ENCODE data around the gene M1AP.

The M1AP gene

DNA sequence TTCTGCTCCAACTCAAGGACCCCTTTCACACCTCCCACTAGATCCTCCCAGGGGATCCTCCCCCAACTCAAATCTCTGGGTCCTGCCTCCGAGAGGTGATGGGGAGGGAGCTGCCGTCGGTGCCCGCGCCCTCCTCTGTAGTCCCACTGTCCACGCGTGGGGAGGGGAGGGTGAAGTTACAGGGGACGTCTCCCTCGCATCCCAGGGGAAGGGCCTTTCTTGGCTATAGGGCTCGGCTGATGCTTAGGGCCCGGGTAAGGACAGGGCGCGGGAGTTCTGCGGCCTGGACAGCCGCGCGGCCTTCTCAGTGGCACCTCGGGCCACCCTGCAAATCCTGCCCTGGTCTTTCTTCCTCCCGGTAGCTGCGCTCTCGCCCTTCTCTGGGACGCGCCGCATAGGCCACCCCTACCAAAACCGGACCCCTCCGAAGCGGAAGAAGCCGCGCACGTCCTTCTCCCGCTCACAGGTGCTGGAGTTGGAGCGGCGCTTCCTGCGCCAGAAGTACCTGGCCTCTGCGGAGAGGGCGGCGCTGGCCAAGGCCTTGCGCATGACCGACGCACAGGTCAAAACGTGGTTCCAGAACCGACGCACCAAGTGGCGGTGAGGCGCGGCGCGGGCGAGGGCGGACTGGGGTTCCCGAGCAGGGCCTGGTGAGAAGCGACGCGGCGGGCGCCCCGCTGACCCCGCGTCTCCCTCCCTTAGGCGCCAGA lies 132.7 kb downstream of the M1AP start:
- TF ChIP-seq, protein P1, sequence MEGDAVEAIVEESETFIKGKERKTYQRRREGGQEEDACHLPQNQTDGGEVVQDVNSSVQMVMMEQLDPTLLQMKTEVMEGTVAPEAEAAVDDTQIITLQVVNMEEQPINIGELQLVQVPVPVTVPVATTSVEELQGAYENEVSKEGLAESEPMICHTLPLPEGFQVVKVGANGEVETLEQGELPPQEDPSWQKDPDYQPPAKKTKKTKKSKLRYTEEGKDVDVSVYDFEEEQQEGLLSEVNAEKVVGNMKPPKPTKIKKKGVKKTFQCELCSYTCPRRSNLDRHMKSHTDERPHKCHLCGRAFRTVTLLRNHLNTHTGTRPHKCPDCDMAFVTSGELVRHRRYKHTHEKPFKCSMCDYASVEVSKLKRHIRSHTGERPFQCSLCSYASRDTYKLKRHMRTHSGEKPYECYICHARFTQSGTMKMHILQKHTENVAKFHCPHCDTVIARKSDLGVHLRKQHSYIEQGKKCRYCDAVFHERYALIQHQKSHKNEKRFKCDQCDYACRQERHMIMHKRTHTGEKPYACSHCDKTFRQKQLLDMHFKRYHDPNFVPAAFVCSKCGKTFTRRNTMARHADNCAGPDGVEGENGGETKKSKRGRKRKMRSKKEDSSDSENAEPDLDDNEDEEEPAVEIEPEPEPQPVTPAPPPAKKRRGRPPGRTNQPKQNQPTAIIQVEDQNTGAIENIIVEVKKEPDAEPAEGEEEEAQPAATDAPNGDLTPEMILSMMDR (conservative IDR thresholded peaks at IDR 0.05; ENCODE audit: control insufficient read depth, insufficient read depth, low read depth, low read length), result no peak
- no peak for DNase-seq (ENCODE audit: low read depth)
- no peak overlapping the region for H3K4me3 ChIP-seq (ENCODE audit: control insufficient read depth, low read depth, low read length)

DNA sequence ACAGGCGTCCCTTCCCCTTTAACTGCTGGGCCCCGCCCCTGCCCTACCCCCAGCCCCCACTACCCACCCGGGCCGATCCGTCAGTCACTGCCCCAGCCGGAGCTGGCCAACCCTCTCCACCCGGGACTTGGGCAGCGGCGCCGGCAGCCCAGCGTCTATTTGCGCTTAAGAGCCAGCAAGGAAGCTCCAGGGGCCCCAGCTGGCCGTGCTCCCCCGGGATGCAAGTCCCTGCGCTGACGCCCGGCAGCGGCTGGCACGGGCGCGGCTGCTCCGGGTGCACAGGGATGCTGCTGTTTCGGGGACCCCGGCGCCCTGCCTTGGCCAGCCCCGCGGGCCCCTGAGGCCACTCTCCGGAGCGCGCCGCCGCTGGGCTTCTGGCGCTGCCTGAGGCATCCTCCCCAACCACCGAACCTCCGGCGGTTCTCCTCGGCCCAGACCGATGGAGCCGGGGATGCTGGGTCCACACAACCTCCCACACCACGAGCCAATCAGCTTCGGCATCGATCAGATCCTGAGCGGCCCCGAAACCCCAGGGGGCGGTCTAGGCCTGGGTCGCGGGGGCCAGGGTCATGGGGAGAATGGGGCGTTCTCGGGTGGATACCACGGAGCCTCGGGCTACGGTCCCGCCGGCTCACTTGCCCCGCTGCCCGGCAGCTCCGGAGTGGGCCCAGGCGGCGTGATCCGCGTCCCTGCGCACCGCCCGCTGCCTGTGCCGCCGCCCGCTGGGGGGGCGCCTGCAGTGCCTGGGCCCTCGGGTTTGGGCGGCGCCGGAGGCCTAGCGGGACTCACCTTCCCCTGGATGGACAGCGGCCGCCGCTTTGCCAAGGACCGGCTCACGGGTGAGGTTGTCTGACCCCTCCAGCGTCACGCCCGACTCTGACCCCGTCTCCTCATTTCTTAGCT lies 133.5 kb downstream of the M1AP start, which contains the start of gene TLX2:
TSS of gene TLX2 (plus strand) at position 83 of the 903 bp plus-strand sequence. CDS start at position 440, 357 bp downstream.
- H3K4me3 ChIP-seq (ENCODE audit: control insufficient read depth, low read depth, low read length), result no peak within 1 kb of the TSS
- TF ChIP-seq, protein P1 (conservative IDR thresholded peaks at IDR 0.05; ENCODE audit: control insufficient read depth, insufficient read depth, low read depth, low read length), result no peak
- no peak for DNase-seq (ENCODE audit: low read depth)

DNA sequence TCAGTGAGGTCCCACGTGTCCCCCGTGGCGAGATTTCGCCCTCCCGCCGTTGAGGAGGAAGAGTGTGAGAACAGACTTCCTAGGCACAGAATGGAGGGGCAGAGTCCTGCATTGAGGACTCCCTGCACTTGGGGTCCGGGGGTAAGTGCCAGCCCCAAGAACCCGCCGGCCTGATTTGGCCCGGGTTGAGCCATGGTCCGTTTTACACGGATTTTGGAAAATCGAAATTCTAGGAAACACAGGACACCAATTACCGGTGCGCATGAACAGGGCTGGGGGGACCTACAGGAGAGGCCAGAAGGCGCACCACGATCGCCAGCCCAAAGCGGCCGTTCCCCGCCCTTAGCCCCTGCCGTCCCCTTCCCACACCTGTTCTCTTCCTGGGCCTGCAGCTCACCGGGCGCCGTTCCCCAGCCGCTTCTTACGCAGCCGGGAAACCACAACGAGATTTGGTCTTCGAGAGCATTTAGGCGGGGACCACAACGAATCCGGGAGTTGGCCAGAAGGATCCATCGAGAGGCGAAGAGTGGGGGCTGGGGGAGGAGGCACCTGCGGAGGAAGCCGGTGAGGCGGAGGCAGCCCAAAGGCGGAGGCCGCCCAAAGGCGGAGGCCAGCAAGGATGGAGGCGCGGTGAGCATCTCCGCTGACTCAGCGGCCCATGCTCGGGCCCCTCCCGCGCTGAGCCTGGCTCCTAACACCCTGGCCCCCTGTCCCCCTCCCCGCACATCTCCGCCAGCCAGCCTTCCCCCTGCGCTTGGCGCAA lies 134.3 kb downstream of the M1AP start:
- no peak overlapping the region for H3K4me3 ChIP-seq (ENCODE audit: control insufficient read depth, low read depth, low read length)
- no peak for DNase-seq (ENCODE audit: low read depth)
- TF ChIP-seq, protein P1 (conservative IDR thresholded peaks at IDR 0.05; ENCODE audit: control insufficient read depth, insufficient read depth, low read depth, low read length), result no peak

- no peak for DNase-seq (ENCODE audit: low read depth)
- H3K4me3 ChIP-seq (ENCODE audit: control insufficient read depth, low read depth, low read length), result no peak overlapping the region
- TF ChIP-seq, protein P1 (conservative IDR thresholded peaks at IDR 0.05; ENCODE audit: control insufficient read depth, insufficient read depth, low read depth, low read length), result no peak
Measured at GRCh38 chr2:74512744-74513604, 135.2 kb downstream of the M1AP start.

DNA sequence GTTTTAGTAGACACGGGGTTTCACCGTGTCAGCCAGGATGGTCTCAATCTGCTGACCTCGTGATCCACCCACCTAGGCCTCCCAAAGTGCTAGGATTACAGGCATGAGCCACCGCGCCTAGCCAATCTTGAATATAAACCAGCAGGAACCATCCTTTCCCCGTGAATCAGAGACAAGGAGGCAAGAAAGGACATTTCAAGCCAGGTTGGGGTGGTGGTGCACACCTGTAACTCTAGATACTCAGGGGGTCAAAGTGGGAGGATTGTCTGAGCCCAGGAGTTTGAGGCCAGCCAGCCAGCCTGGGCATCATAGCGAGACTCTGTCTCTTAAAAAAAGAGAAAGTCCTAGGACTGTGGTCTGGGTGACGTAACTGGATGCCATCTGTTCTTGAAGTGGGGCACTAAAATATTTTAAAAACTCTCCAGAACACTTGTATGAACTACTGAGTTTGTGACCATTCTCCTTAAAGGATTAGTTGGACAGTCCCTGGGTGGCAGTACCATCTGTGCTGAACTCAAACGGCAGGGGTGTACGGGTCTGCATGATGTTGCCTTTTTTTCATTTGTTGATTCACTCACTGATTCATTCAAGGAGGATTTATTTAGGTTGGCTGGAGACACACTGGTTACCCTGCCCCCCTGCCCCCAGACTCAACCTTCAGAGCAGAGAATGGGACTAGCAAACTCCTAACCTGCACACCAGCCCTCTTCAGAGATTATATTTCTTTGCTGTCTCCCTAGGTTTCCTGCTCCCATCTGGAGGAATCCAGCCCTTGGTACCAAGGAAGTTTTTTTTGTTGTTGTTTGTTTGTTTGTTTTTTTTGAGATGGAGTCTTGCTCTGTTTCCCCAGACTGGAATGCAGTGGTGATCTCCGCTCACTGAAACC lies 136.8 kb downstream of the M1AP start:
- TF ChIP-seq, protein P1 (conservative IDR thresholded peaks at IDR 0.05; ENCODE audit: control insufficient read depth, insufficient read depth, low read depth, low read length), result no peak
- no peak overlapping the region for H3K4me3 ChIP-seq (ENCODE audit: control insufficient read depth, low read depth, low read length)
- DNase-seq (ENCODE audit: low read depth), result peak; percentile 35
